Suprapubic skin (tissue), 4 donors: Measurements from ENCODE around the gene RNF183. TPM values are rescaled to one million over a fixed set of nuclear protein-coding genes. Genes with fewer than 3 reads are reported as not detected.

Experiments
- DNase-seq, 2 donors: peaks; one replicate each; pipeline ENCODE4 v3.0.0-alpha.2; 2019; ENCODE audit warnings: low spot score in 2 of 2
- H3K27ac ChIP-seq: fragments of 200-600 bp; sonication (generic); one replicate; pipeline ENCODE4 v1.5.1; 2019
- H3K27me3 ChIP-seq: fragments of 200-600 bp; sonication (generic); one replicate; pipeline ENCODE4 v1.5.1; 2019
- H3K36me3 ChIP-seq: fragments of 200-600 bp; sonication (generic); one replicate; pipeline ENCODE4 v1.5.1; 2019
- H3K4me1 ChIP-seq: fragments of 200-600 bp; sonication (generic); one replicate; pipeline ENCODE4 v1.5.1; 2019
- H3K4me3 ChIP-seq: fragments of 200-600 bp; sonication (generic); one replicate; pipeline ENCODE4 v1.5.1; 2019; ENCODE audit warnings: mild to moderate bottlenecking
- H3K9me3 ChIP-seq: fragments of 200-600 bp; sonication (generic); one replicate; pipeline ENCODE4 v1.5.1; 2019
- EP300 ChIP-seq: sonication (generic); formaldehyde crosslinking; IDR thresholded peaks from one replicate; pipeline ENCODE4 v1.6.1; 2017; ENCODE audit warnings: antibody characterized with exemption
- POLR2A ChIP-seq, 2 donors: fragments of 450-650 bp; IDR thresholded peaks; one replicate each; pipeline ENCODE4 v1.6.1; 2017; ENCODE audit warnings: antibody characterized with exemption in 2 of 2, mild to moderate bottlenecking in 2 of 2, moderate library complexity in 2 of 2
- POLR2AphosphoS5 ChIP-seq, 3 donors: sonication (generic); formaldehyde crosslinking; IDR thresholded peaks; one replicate each; pipeline ENCODE4 v1.6.1; 2017; ENCODE audit warnings: antibody characterized with exemption in 3 of 3
- WGBS: methylation state at CpG from one replicate; pipeline ENCODE4 v1.1.5; 2018; 5-methylcytosine and 5-hydroxymethylcytosine counted together
- total RNA-seq, 4 donors: library from RNA; depleted of rRNA; stranded (reverse); fragments of >200 nt; gene quantifications; one replicate each; pipeline ENCODE4 v1.1.0, GENCODE V29; 2016
- TF ChIP-seq, protein P1 (sequence below), 2 donors: fragments of 200-600 bp in 1 of 2; fragments of 450-650 bp in 1 of 2; sonication (generic) in 1 of 2; IDR thresholded peaks; one replicate each; pipeline ENCODE4 v1.5.1; 2016 to 2019; ENCODE audit warnings: antibody characterized with exemption in 2 of 2, mild to moderate bottlenecking in 1 of 2, moderate library complexity in 1 of 2

The RNF183 gene
- total RNA-seq, 4 donors from 2014 or later = 2.0 TPM; not detected in 3

DNA sequence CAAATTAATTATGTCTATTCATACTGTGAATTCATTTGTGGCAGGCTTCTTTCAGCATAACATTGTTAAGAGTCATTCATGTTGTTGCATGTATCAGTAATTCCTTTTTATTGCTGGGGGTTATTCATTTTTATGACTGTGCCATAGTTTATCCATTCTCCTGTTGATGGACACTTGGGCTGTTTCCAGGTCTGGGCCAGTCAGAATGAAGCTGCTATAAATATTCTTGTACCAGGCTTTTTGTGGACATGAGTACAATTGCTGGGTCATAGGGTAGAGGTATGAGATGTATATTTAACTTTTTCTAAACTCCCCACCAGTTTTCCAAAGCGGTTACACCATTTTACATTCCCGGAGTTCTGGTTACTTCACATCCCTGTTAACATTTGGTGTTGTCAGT lies 14.1 kb downstream of the RNF183 start:
- H3K27ac ChIP-seq = no peak overlapping the region
- H3K4me3 ChIP-seq = no peak overlapping the region
- DNase-seq = no peak
- peaks cover 96% of the 10 kb centered on the region for H3K36me3 ChIP-seq
- H3K9me3 ChIP-seq = no peaks in the 10 kb centered on the region
- TF ChIP-seq POLR2A (IDR thresholded peaks at IDR 0.05) = no peak
- TF ChIP-seq, protein P1, sequence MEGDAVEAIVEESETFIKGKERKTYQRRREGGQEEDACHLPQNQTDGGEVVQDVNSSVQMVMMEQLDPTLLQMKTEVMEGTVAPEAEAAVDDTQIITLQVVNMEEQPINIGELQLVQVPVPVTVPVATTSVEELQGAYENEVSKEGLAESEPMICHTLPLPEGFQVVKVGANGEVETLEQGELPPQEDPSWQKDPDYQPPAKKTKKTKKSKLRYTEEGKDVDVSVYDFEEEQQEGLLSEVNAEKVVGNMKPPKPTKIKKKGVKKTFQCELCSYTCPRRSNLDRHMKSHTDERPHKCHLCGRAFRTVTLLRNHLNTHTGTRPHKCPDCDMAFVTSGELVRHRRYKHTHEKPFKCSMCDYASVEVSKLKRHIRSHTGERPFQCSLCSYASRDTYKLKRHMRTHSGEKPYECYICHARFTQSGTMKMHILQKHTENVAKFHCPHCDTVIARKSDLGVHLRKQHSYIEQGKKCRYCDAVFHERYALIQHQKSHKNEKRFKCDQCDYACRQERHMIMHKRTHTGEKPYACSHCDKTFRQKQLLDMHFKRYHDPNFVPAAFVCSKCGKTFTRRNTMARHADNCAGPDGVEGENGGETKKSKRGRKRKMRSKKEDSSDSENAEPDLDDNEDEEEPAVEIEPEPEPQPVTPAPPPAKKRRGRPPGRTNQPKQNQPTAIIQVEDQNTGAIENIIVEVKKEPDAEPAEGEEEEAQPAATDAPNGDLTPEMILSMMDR (IDR thresholded peaks at IDR 0.05) = no peak
- TF ChIP-seq EP300 = no peak
- TF ChIP-seq POLR2AphosphoS5 (IDR thresholded peaks at IDR 0.05) = no peak
- no peaks in the 10 kb centered on the region for H3K4me1 ChIP-seq
- WGBS = 94% methylated on average over 2 of the region's 2 CpGs
- no peaks in the 10 kb centered on the region for H3K27me3 ChIP-seq

DNA sequence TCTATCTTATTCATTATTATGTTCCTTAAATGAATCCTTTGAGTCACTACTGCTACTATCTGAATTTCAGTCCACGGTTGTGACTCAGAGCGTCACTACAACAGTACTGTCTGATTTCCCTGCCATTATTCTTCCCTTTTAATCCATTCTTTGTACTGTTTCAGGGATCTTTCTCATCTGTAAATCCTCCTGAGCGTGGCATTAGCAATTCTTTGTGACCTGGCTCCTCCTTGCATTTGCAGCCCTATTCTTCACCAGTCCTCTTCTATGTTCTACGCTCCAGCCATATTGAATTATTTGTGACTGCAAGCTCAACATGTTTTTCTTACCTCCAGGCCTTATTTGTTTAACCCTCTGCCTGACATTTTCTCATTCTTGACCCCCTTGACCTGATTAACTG lies 21.8 kb downstream of the RNF183 start:
- no peak for TF ChIP-seq POLR2AphosphoS5 (IDR thresholded peaks at IDR 0.05)
- no peak for TF ChIP-seq EP300
- no peak for TF ChIP-seq POLR2A (IDR thresholded peaks at IDR 0.05)
- TF ChIP-seq, protein P1 (IDR thresholded peaks at IDR 0.05) = no peak
- no peaks in the 10 kb centered on the region for H3K27me3 ChIP-seq
- no peak overlapping the region for H3K4me3 ChIP-seq
- peaks cover 88% of the 10 kb centered on the region for H3K36me3 ChIP-seq
- WGBS = 97% methylated on average over 4 of the region's 4 CpGs
- no peak overlapping the region for H3K27ac ChIP-seq
- H3K4me1 ChIP-seq = peaks cover 10% of the 10 kb centered on the region
- H3K9me3 ChIP-seq = no peaks in the 10 kb centered on the region
- no peak for DNase-seq

DNA sequence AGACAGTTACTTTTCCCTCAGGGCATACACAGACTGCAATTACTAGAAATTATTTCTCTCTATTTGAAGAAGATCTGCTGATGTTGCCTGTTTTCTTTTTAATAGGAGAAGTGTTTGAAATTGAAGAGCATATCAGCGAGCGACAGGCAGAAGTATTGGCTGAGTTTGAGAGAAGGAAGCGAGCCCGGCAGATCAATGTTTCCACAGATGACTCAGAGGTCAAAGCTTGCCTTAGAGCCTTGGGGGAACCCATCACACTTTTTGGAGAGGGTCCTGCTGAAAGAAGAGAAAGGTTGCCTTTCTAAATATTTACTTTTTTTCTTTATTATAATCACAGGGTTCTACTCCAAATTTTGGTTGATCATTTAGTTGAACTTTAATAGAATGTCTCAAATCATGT lies 24.3 kb downstream of the RNF183 start:
- TF ChIP-seq POLR2AphosphoS5 (IDR thresholded peaks at IDR 0.05) (no peak), POLR2A (IDR thresholded peaks at IDR 0.05) (no peak), EP300 (no peak)
- TF ChIP-seq, protein P1 (IDR thresholded peaks at IDR 0.05) = no peak

DNA sequence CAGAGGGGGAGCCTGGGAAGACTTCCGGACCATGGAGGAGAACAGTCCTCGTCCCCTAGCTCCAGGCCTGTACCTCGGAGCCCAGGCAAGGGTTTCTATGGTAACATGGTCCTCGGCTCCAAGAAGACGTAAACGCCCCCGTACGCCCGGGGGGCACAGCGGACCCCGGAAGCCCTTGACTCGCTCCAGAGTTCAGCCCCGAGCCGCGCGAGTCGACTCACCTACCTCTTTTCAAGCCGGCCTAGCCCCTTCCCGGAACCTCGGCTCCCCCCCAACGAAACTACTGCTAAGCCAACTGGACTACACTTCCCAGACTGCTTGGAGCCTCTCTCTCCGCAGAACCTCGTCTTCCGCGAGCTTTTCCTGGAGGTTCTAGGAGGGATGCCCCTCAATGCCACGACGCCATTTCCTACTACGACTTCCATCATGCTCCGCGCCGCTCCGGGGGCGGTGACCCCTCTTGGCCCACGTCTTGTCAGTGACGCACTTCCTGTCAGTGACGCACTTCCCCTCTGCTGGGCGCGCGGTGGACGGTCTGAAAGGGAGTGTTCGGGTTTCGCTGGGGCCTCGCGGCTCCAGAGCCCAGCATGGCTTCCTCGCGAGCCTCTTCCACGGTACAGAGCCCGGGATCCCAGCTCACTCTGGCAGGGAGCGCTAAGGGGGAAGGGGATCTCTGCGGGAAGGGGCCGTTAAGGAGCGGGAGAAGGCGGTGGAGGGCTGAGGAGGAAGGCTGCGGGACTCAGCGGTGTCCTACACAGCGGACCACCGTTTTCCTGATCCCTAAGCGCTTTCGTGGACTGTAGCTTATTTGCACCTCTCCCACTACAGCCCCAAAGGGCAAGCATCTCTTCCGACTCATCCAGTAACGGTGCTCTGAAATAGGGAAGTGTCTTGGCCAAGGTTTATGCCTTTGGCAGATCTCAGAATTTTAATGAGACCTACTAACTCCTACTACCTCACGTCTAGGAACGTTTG lies 27.7 kb downstream of the RNF183 start, which contains the start of the genes CDC26 and PRPF4:
TSS of gene CDC26 (minus strand) at position 416 of the 975 bp plus-strand sequence. CDS start 3,065 bp downstream, outside the sequence.
TSS of gene PRPF4 (plus strand) at position 502 of the 975 bp plus-strand sequence. CDS start at position 588, 86 bp downstream.
- DNase-seq = peak; percentile 98 to 99
- peaks cover 55% of the 10 kb centered on the region for H3K36me3 ChIP-seq
- peak within 1 kb of the TSS; percentile 72 for H3K4me3 ChIP-seq
- 0% methylated on average over 17 of the region's 63 CpGs for WGBS
- H3K27me3 ChIP-seq = no peaks in the 10 kb centered on the region
- peak; percentile 35 for TF ChIP-seq EP300
- TF ChIP-seq POLR2A (IDR thresholded peaks at IDR 0.05) = peak; percentile 72 to 95
- TF ChIP-seq, protein P1 (IDR thresholded peaks at IDR 0.05) = no peak
- TF ChIP-seq POLR2AphosphoS5 (IDR thresholded peaks at IDR 0.05) = peak; percentile 83 to 96 (median 90)
- H3K27ac ChIP-seq = peak within 1 kb of the TSS; percentile 91
- no peaks in the 10 kb centered on the region for H3K9me3 ChIP-seq
- H3K4me1 ChIP-seq = peaks cover 24% of the 10 kb centered on the region

More for the DNA sequence above, 24.3 kb downstream of the RNF183 start:
- DNase-seq = no peak
- H3K36me3 ChIP-seq = peaks cover 63% of the 10 kb centered on the region
- WGBS = 80% methylated on average over 4 of the region's 4 CpGs
- no peak overlapping the region for H3K4me3 ChIP-seq
- H3K27me3 ChIP-seq = no peaks in the 10 kb centered on the region
- no peak overlapping the region for H3K27ac ChIP-seq
- H3K4me1 ChIP-seq = peaks cover 24% of the 10 kb centered on the region
- no peaks in the 10 kb centered on the region for H3K9me3 ChIP-seq
